Measurements from ENCODE around the gene TMEM151A. TPM values are rescaled to one million over a fixed set of nuclear protein-coding genes. Genes with fewer than 3 reads are reported as not detected.

The TMEM151A gene
- total RNA-seq, 4 donors from 2014 or later, result not detected

DNA sequence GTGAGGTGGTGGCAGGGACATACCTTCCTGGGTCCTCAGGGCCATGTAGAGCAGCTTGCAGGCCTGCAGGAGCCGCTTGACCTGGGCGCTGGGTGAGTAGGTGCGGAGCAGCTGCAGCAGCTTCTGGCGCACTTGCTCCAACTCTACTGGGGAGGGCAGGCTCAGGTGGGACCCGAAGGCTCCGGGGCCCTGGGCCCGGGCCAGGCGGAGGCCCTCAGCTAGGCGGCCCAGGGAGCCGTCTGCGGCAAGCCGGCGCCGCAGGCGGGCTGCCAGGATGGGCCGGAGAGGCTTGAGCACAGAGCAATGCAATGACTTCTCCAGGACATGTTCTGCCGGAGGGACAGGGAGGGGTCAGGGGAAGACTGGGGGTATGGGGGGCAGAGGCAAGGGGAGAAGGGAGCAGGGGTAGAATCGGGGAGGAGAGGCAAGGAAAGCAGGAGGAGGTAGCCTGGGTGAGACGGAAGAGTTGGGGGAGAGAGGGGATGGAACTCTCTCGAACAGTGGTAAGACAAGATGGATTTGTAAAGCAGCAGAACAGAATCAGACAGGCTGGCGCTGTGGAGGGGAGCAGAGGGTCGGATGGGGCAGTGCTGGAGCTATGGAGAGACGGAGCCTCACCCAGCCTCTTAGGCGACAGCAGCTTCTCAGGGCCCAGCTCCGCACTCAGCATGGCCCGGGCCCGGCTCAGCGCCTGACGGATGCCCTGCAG lies 42.4 kb downstream of the TMEM151A start:
- no peak for TF ChIP-seq POLR2A (IDR thresholded peaks at IDR 0.05)
- TF ChIP-seq, protein P1, sequence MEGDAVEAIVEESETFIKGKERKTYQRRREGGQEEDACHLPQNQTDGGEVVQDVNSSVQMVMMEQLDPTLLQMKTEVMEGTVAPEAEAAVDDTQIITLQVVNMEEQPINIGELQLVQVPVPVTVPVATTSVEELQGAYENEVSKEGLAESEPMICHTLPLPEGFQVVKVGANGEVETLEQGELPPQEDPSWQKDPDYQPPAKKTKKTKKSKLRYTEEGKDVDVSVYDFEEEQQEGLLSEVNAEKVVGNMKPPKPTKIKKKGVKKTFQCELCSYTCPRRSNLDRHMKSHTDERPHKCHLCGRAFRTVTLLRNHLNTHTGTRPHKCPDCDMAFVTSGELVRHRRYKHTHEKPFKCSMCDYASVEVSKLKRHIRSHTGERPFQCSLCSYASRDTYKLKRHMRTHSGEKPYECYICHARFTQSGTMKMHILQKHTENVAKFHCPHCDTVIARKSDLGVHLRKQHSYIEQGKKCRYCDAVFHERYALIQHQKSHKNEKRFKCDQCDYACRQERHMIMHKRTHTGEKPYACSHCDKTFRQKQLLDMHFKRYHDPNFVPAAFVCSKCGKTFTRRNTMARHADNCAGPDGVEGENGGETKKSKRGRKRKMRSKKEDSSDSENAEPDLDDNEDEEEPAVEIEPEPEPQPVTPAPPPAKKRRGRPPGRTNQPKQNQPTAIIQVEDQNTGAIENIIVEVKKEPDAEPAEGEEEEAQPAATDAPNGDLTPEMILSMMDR (IDR thresholded peaks at IDR 0.05 in 4 of 5, conservative IDR thresholded peaks at IDR 0.05 in 1 of 5), result no peak
- Histone ChIP-seq H3K27me3 (no peaks in the 10 kb centered on the region), H3K9me3 (no peaks in the 10 kb centered on the region), H3K4me3 (no peak overlapping the region), H3K36me3 (peaks cover 0 to 8% of the 10 kb centered on the region in 2 donors), H3K27ac (no peak overlapping the region), H3K4me1 (peaks cover 25 to 26% of the 10 kb centered on the region in 2 donors)
- intact Hi-C loops (cut with DNase I; ENCODE audit: low total_unique reads) (no loop called here), in situ Hi-C loops (cut with MboI; ENCODE audit: low sequenced_read_pairs in 4 of 4) (no loop called here)
- DNase-seq (no peak), ATAC-seq (no peak)

DNA sequence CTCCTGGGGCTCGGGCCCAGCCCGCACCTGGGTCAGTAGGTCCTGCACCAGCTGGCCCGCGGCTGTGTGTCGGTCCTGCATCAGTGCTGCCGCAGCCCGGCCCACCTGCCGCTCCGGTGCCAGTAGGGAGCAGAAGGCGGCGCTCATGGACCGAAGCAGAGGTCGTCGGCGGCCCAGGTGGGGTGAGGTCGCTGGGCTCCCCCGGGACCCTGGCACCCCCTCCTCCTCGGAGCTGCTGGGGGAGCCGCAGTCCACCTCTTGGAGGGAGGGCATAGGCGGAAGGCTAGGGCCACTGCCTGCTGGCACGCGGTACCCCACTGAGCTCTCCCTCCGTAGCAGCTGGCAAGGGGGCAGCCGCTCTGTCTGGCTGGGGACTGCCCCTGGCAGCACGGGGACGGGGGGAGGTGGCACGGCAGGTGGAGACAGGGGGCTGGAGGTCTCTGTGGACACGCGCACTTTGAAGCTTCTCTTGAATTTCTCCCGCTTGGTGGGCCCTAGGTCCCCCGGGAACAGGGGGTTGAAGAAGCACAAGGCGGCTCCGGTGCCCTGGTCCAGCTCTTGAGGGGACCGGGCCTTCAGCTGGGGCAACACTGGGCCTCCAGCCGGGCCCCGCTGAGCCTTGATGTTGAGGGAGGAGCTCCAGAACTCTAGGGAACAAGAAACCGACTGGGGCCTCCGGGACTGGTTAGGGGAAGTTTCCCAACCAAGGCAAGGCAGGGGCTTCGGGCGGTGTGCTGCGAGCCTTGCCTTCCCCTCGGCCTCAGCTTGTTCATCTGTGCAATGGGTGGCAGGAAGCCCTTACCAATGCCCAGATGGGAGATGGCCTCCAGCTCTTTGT lies 43.1 kb downstream of the TMEM151A start:
- TF ChIP-seq POLR2A (IDR thresholded peaks at IDR 0.05), result no peak
- TF ChIP-seq, protein P1 (IDR thresholded peaks at IDR 0.05 in 4 of 5, conservative IDR thresholded peaks at IDR 0.05 in 1 of 5), result no peak
- in situ Hi-C loops (cut with MboI; ENCODE audit: low sequenced_read_pairs in 4 of 4), result no loop called here
- ATAC-seq (no peak), DNase-seq (no peak)
- intact Hi-C loops (cut with DNase I; ENCODE audit: low total_unique reads), result loop anchor here (5.0 kb wide), 1 partner anchor 68 kb away; the partner anchor contains the start of gene RAB1B
- Histone ChIP-seq H3K9me3 (no peaks in the 10 kb centered on the region), H3K36me3 (peaks cover 0 to 16% of the 10 kb centered on the region in 2 donors), H3K4me1 (peaks cover 25 to 26% of the 10 kb centered on the region in 2 donors), H3K27ac (peak overlapping the region in 2 of 4 donors; percentile 75 to 79), H3K4me3 (peak overlapping the region in 2 of 4 donors; percentile 57 to 65), H3K27me3 (no peaks in the 10 kb centered on the region)

DNA sequence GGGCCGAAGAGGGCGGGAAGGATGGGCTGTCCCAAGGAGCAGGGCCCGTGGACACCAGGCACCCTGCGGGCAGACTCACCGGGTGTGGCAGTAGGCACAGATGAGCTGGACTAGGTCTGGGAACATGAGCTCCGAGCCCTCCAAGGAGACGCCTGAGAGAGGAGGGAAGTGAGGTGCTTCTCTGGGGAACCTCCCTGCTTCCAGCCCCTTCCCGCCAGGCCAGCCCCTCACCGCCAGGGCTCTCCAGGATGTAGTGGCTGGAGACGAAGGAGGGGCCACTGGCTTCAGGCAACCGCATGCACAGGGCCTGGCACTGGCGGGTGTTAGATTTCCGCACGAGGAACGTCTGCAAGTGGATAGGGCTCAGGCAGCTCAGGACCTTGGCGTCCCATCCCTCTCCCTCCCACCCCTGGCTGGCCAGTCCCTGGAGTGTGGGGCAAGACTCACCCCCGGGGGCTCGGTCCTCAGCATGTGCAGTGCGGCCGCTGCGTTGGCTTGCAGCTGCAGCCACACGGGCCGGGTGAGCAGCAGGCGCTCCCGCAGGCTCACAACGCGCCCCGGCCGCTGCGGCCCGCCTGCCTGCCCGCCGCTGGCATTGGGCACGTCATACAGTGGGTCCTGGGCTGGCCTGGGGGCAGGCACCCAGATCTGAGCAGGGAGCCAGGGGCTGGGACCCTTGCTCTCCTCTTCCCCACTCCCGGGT lies 44.0 kb downstream of the TMEM151A start:
- peak in 1 of 2 donors; percentile 63 for DNase-seq
- peak overlapping the region; percentile 57 to 65 (median 60) for H3K4me3 ChIP-seq
- TF ChIP-seq POLR2A (IDR thresholded peaks at IDR 0.05), result no peak
- TF ChIP-seq, protein P1 (IDR thresholded peaks at IDR 0.05 in 4 of 5, conservative IDR thresholded peaks at IDR 0.05 in 1 of 5), result no peak
- peak overlapping the region; percentile 74 to 79 (median 76) for H3K27ac ChIP-seq
- no peaks in the 10 kb centered on the region for H3K27me3 ChIP-seq
- H3K4me1 ChIP-seq, result peaks cover 25 to 26% of the 10 kb centered on the region in 2 donors
- intact Hi-C loops (cut with DNase I; ENCODE audit: low total_unique reads), result loop anchor here (5.0 kb wide), 1 partner anchor 68 kb away; the partner anchor contains the start of gene RAB1B
- H3K9me3 ChIP-seq, result no peaks in the 10 kb centered on the region
- ATAC-seq, result peak; percentile 21 to 52
- H3K36me3 ChIP-seq, result peaks cover 0 to 25% of the 10 kb centered on the region in 2 donors
- in situ Hi-C loops (cut with MboI; ENCODE audit: low sequenced_read_pairs in 4 of 4), result no loop called here

DNA sequence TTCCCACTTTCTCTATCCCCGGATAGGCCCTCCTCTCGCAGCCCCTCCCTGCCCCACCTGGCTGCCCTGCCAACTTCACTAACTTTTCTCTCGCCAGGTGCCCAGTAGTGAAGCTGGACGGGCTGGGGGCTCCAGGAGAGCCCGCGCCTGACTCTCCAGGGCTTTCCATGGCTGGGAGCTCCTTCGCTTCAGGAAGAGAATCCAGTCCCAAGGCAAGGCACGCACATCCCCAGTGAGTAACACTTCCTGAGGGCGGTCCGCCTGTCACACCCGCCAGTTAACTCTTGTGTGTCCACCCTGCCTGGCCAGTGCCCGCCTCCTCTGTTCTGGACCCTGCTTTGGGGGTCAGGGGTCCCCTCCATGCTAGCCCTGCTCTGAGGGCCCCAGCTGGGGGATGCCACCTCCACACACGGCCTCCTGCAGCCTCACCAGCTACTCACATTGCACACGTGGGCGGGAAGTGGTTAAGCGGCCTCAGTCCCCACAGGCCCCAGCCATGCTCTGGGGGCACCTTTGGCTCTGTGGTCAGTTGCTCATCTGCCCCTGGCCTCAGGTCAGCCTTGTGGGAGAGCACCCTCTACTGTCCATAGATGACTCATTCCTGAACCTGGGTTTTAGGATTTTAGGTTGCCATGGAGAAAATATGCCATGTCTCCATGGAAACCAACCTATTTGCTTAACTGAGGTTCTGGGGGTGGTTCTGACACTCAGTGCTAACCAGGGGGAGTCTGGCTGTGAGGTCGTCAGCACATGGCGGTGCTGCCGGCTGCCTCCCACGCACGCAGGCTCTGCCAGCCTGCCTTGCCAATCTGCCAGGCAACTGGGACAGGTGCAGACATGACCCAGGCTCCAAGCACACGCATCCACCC lies 44.8 kb downstream of the TMEM151A start, which contains the start of gene RIN1:
RIN1 (minus strand) TSS at position 201 of the 869 bp plus-strand sequence; CDS start at position 169, 32 bp downstream.
- ATAC-seq, result peak; percentile 78 to 84
- peaks cover 0 to 32% of the 10 kb centered on the region in 2 donors for H3K36me3 ChIP-seq
- H3K27me3 ChIP-seq, result no peaks in the 10 kb centered on the region
- peak within 1 kb of the TSS; percentile 57 to 65 (median 60) for H3K4me3 ChIP-seq
- H3K9me3 ChIP-seq, result no peaks in the 10 kb centered on the region
- DNase-seq, result peak; percentile 42 to 70
- TF ChIP-seq, protein P1 (IDR thresholded peaks at IDR 0.05 in 4 of 5, conservative IDR thresholded peaks at IDR 0.05 in 1 of 5), result peak; percentile 27 to 55 (median 48)
- peak; percentile 13 to 40 for TF ChIP-seq POLR2A (IDR thresholded peaks at IDR 0.05)
- intact Hi-C loops (cut with DNase I; ENCODE audit: low total_unique reads) (loop anchor here (5.0 kb wide), 1 partner anchor 69 kb away; the partner anchor contains the start of gene RAB1B), in situ Hi-C loops (cut with MboI; ENCODE audit: low sequenced_read_pairs in 4 of 4) (no loop called here)
- H3K27ac ChIP-seq, result peak within 1 kb of the TSS; percentile 74 to 79 (median 76)
- H3K4me1 ChIP-seq, result peaks cover 25 to 26% of the 10 kb centered on the region in 2 donors

All from gastrocnemius medialis (tissue), 4 donors.